Neuron (in vitro differentiated cells): Measurements from ENCODE around the gene ADD2.

Source experiments
- H2AFZ ChIP-seq: one replicate; pipeline ENCODE4 v1.6.1; 2013; ENCODE audit warnings: low read depth, mild to moderate bottlenecking, inconsistent platforms, low read length, moderate library complexity
- H3K27me3 ChIP-seq: one replicate; pipeline ENCODE4 v1.6.1; 2013; ENCODE audit warnings: low read length; ENCODE audit not compliant: insufficient read depth
- H3K36me3 ChIP-seq: one replicate; pipeline ENCODE4 v1.6.1; 2013; ENCODE audit warnings: low read length; ENCODE audit not compliant: insufficient read depth
- H3K4me1 ChIP-seq: one replicate; pipeline ENCODE4 v1.6.1; 2013; ENCODE audit warnings: low read length; ENCODE audit not compliant: insufficient read depth
- H3K4me3 ChIP-seq: 2 replicates; pipeline ENCODE4 v1.5.1; 2013; ENCODE audit warnings: mild to moderate bottlenecking, low read length, moderate library complexity
- H3K9me3 ChIP-seq: one replicate; pipeline ENCODE4 v1.6.1; 2013; ENCODE audit warnings: low read length

ADD2 gene

GRCh38 chr2:70674636-70675430 is 93.2 kb downstream of the ADD2 start:
- Histone ChIP-seq H3K27me3 (no peaks in the 10 kb centered on the region), H3K4me3 (no peak overlapping the region), H3K9me3 (no peaks in the 10 kb centered on the region), H2AFZ (no peak overlapping the region), H3K4me1 (no peaks in the 10 kb centered on the region), H3K36me3 (peaks cover 98% of the 10 kb centered on the region)

GRCh38 chr2:70673041-70673647 is 94.9 kb downstream of the ADD2 start:
- Histone ChIP-seq H3K4me1 (no peaks in the 10 kb centered on the region), H3K36me3 (peaks cover 98% of the 10 kb centered on the region)

GRCh38 chr2:70671092-70671675 is 96.8 kb downstream of the ADD2 start:
- no peak overlapping the region for H3K4me3 ChIP-seq
- H3K9me3 ChIP-seq: no peaks in the 10 kb centered on the region
- H2AFZ ChIP-seq: no peak overlapping the region
- H3K4me1 ChIP-seq: no peaks in the 10 kb centered on the region
- H3K27me3 ChIP-seq: no peaks in the 10 kb centered on the region
- H3K36me3 ChIP-seq: peaks cover 96% of the 10 kb centered on the region

More at GRCh38 chr2:70673041-70673647, 94.9 kb downstream of the ADD2 start:
- Histone ChIP-seq H3K9me3 (no peaks in the 10 kb centered on the region), H3K4me3 (no peak overlapping the region), H3K27me3 (no peaks in the 10 kb centered on the region), H2AFZ (no peak overlapping the region)

GRCh38 chr2:70670626-70671025 is 97.4 kb downstream of the ADD2 start:
- Histone ChIP-seq H2AFZ (no peak overlapping the region), H3K36me3 (peaks cover 93% of the 10 kb centered on the region), H3K9me3 (no peaks in the 10 kb centered on the region), H3K4me3 (no peak overlapping the region), H3K27me3 (no peaks in the 10 kb centered on the region), H3K4me1 (no peaks in the 10 kb centered on the region)

- Histone ChIP-seq H3K4me3 (no peak overlapping the region), H3K27me3 (no peaks in the 10 kb centered on the region), H3K36me3 (peaks cover 93% of the 10 kb centered on the region), H2AFZ (no peak overlapping the region), H3K9me3 (no peaks in the 10 kb centered on the region), H3K4me1 (no peaks in the 10 kb centered on the region)
Measured at GRCh38 chr2:70670202-70670601, 97.8 kb downstream of the ADD2 start.

GRCh38 chr2:70668911-70669310 is 99.1 kb downstream of the ADD2 start:
- no peaks in the 10 kb centered on the region for H3K27me3 ChIP-seq
- no peaks in the 10 kb centered on the region for H3K4me1 ChIP-seq
- H2AFZ ChIP-seq: no peak overlapping the region
- no peaks in the 10 kb centered on the region for H3K9me3 ChIP-seq
- peaks cover 92% of the 10 kb centered on the region for H3K36me3 ChIP-seq
- no peak overlapping the region for H3K4me3 ChIP-seq

- Histone ChIP-seq H3K4me3 (no peak overlapping the region), H2AFZ (no peak overlapping the region), H3K36me3 (peaks cover 93% of the 10 kb centered on the region), H3K27me3 (no peaks in the 10 kb centered on the region), H3K4me1 (no peaks in the 10 kb centered on the region), H3K9me3 (no peaks in the 10 kb centered on the region)
Measured at GRCh38 chr2:70668432-70668831, 99.6 kb downstream of the ADD2 start.

- Histone ChIP-seq H2AFZ (no peak overlapping the region), H3K36me3 (peaks cover 77% of the 10 kb centered on the region), H3K27me3 (no peaks in the 10 kb centered on the region), H3K4me1 (peaks cover 5% of the 10 kb centered on the region), H3K4me3 (no peak overlapping the region), H3K9me3 (no peaks in the 10 kb centered on the region)
Measured at GRCh38 chr2:70664525-70664924, 103.5 kb downstream of the ADD2 start.

- no peak overlapping the region for H3K4me3 ChIP-seq
- H2AFZ ChIP-seq: no peak overlapping the region
- H3K27me3 ChIP-seq: no peaks in the 10 kb centered on the region
- H3K36me3 ChIP-seq: peaks cover 66% of the 10 kb centered on the region
- H3K4me1 ChIP-seq: peaks cover 5% of the 10 kb centered on the region
- H3K9me3 ChIP-seq: no peaks in the 10 kb centered on the region
Measured at GRCh38 chr2:70663411-70663810, 104.6 kb downstream of the ADD2 start.

- Histone ChIP-seq H3K27me3 (no peaks in the 10 kb centered on the region), H3K4me1 (peaks cover 5% of the 10 kb centered on the region), H3K36me3 (peaks cover 32% of the 10 kb centered on the region), H3K9me3 (no peaks in the 10 kb centered on the region), H2AFZ (no peak overlapping the region), H3K4me3 (no peak overlapping the region)
Measured at GRCh38 chr2:70659551-70659950, 108.4 kb downstream of the ADD2 start.

GRCh38 chr2:70658476-70658875 is 109.5 kb downstream of the ADD2 start:
- H3K36me3 ChIP-seq: peaks cover 23% of the 10 kb centered on the region
- H2AFZ ChIP-seq: no peak overlapping the region
- H3K27me3 ChIP-seq: no peaks in the 10 kb centered on the region
- peaks cover 5% of the 10 kb centered on the region for H3K4me1 ChIP-seq
- no peaks in the 10 kb centered on the region for H3K9me3 ChIP-seq
- H3K4me3 ChIP-seq: no peak overlapping the region

- peaks cover 5% of the 10 kb centered on the region for H3K4me1 ChIP-seq
- no peak overlapping the region for H3K4me3 ChIP-seq
- H3K36me3 ChIP-seq: peaks cover 10% of the 10 kb centered on the region
- no peaks in the 10 kb centered on the region for H3K9me3 ChIP-seq
- H3K27me3 ChIP-seq: no peaks in the 10 kb centered on the region
- no peak overlapping the region for H2AFZ ChIP-seq
Measured at GRCh38 chr2:70657246-70657645, 110.8 kb downstream of the ADD2 start.

GRCh38 chr2:70656421-70657010 is 111.5 kb downstream of the ADD2 start:
- Histone ChIP-seq H2AFZ (no peak overlapping the region), H3K27me3 (no peaks in the 10 kb centered on the region), H3K9me3 (no peaks in the 10 kb centered on the region), H3K4me3 (no peak overlapping the region), H3K4me1 (peaks cover 2% of the 10 kb centered on the region), H3K36me3 (peaks cover 3% of the 10 kb centered on the region)
